Activated gamma-delta T cell treated with anti-CD3 and anti-CD28 coated beads, Interleukin-2, amount 50 U/mL, for 16 hours (primary cell): ENCODE measurements around the gene MED7.
"Not testable (repeated sequence)": the region's sequence is repeated elsewhere in the genome, so short reads cannot be mapped to it uniquely, and the experiment has no call there.

Experiments used
- DNase-seq: peaks from one replicate; pipeline ENCODE4 v3.0.0-alpha.2; 2020; ENCODE audit warnings: low read depth

Gene MED7

GRCh38 chr5:157142317-157143126 lies at the start of gene MED7:
TSS of gene MED7 (minus strand) at chr5:157142865. CDS start at chr5:157139431, 3,434 bp downstream.
- DNase-seq, result peak; percentile 88

DNA sequence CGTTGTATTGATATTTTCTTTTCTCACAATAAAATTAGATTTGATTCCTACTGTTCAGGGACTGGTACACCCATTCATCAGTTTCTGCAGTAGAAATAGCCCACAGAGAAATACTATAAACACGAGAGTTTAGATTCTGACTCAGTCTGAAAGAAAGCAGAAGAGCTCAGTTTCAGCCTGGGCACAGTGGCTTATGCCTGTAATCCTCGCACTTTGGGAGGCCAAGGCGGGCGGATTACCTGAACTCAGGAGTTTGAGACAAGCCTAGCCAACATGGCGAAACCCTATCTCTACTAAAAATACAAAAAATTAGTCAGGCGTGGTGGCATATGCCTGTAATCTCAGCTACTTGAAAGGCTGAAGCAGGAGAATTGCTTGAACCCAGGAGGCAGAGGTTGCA lies 46.6 kb upstream of the MED7 start:
- no peak for DNase-seq

DNA sequence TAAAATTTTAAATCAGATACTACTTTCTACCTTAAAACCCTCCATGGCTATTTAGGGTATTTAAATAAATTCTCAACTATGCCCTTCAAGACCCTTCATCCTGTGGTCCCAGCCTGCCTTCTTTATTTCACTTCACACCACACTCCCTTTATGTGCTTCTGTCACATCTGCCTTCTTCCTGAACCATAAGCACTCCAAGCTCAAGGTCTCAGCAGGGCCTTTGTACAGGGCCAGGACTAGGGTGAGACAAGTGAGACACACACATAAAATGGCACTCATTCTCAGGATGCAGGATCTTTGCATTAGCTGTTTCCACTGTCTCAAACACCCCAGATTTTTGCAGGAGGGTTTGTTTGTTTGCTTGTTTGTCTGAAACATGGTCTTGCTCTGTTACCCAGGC lies 45.6 kb upstream of the MED7 start:
- no peak for DNase-seq

- DNase-seq, result no peak
Measured at GRCh38 chr5:157187046-157187754, 44.5 kb upstream of the MED7 start.

GRCh38 chr5:157186309-157187045 lies 43.8 kb upstream of the MED7 start:
- DNase-seq, result no peak

GRCh38 chr5:157185122-157185521 lies 42.5 kb upstream of the MED7 start:
- not testable (repeated sequence) for DNase-seq

- DNase-seq, result no peak
Measured at GRCh38 chr5:157184117-157184670, 41.5 kb upstream of the MED7 start.

- DNase-seq, result no peak
Measured at GRCh38 chr5:157182143-157182757, 39.6 kb upstream of the MED7 start.

- DNase-seq, result peak; percentile 20
Measured at GRCh38 chr5:157180374-157181264, 38.0 kb upstream of the MED7 start, which contains the start of gene ITK. TSS of gene ITK (plus strand) at chr5:157180840. CDS start at chr5:157180978, 138 bp downstream.

GRCh38 chr5:157178966-157179365 lies 36.3 kb upstream of the MED7 start:
- no peak for DNase-seq

DNA sequence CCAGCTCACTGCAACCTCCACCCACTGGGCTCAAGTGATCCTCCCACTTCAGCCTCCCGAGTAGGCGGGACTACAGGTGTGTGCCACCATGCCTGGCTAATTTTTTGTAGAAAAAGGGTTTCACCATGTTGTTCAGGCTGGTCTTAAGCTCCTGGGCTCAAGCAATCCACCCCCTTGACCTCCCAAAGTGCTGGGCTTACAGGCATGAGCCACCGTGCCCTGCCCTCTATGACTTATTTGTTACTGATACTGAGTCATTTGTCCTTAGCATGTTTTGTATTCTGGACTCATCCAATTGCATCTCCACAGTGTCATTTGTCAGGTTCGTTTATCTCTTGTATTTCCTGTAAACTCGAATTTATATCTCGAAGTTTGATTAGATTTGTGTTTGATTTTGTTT lies 35.3 kb upstream of the MED7 start:
- no peak for DNase-seq

DNA sequence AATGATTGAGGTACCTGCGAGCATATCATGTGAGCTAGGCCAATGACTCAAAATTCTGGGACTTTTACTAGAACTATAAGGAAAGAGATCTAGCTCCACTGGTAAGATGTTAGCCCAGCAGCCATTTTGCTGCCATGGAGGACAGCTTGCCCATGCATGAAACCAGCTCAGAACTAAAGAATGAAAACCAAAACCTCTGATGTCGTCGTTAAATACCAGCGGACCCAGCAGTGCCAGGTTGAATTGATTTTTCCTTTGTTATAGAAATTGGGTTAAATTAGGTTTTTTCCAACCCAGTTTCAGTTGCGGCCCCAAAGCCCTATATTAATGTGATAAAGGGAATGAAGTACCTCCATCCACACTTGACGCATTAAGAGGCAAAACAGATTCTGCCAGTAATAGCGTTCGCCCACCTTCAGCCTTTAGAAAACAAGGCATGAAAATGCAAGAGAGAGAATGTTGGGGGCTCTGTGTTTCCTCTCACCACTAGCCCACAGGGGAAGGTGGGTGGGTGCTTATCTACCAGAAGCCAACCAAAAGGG lies 32.5 kb upstream of the MED7 start:
- no peak for DNase-seq

- peak; percentile 73 for DNase-seq
Measured at GRCh38 chr5:157172403-157172802, 29.7 kb upstream of the MED7 start.

- no peak for DNase-seq
Measured at GRCh38 chr5:157168286-157168685, 25.6 kb upstream of the MED7 start.

GRCh38 chr5:157167214-157167621 lies 24.6 kb upstream of the MED7 start:
- no peak for DNase-seq

DNA sequence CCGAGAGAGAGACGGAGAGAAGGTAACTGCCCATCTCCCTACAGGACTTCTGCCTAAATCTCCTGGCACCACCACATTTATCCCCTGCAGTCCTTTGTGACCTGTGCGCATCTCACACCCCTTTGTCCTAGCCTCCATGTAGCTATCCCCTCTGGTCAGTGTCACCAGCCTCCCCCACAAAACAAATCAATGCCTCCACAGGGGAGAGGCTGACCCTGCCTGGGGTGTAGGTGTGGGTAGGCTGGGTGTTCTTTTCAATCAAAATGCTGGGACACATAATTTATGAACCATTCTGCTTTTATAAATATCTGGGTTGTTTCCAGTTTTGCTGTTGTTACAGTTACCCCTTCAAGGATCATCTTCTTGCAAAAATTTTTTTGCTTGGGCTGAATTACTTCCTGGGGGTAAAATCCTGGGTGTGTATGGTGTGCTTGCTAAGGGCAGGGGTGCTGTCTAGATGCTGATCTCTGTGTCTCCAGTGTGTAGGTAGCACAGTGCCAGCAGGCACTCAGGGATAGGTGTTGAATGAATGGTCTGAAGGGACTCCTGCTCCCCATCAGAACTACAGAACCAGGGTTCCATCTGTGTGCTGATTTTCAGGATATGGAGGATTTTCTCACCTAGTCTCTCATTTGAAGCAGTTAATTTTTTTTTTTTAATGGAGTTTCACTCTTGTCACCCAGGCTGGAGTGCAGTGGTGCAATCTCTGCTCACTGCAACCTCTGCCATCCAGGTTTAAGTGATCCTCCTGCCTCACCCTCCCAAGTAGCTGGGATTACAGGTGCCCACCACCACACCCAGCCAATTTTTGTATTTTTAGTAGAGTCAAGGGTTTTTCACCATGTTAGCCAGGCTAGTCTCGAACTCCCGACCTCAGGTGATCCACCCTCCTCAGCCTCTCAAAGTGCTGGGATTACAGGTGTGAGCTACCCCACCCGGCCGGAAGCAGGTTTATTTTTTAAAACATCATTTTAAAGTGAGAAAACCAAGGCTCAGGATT lies 23.8 kb upstream of the MED7 start, which contains the start of gene GARIN3:
TSS of gene GARIN3 (minus strand) at position 51 of the 1,000 bp plus-strand sequence. CDS start 96 bp downstream, outside the sequence.
- no peak for DNase-seq

DNA sequence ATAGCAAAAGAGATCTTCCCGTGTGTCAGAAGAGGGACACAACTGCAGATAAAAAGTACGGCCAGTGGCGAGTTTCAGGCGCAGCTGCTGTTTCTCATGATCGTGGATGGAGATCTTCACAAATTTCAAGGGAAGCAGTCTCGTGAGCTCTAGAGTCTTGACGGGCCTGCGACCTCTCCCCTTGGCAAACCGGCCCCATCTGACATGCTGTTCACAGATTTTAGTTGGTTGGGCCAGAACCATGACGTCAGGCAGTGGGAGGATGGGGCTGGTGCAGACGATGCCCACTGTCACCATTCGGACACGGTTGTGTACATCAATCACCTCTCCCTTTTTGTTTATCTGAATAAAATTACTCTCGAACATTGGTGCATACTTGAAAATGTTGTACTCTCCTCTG lies 23.0 kb upstream of the MED7 start:
- DNase-seq, result no peak

- DNase-seq, result no peak
Measured at GRCh38 chr5:157165261-157165660, 22.6 kb upstream of the MED7 start.

- DNase-seq, result no peak
Measured at GRCh38 chr5:157164521-157164920, 21.9 kb upstream of the MED7 start.
